HepG2 (cell line): Measurements from ENCODE around the gene TESK1. TPM values are rescaled to one million over a fixed set of nuclear protein-coding genes. Genes with fewer than 3 reads are reported as not detected.

Experiments used
- ATF7-NPFF ChIP-seq: sonication (generic); formaldehyde crosslinking; IDR thresholded peaks from 2 replicates; pipeline ENCODE4 v1.8.1; 2023; ENCODE audit warnings: mild to moderate bottlenecking, low read depth, missing genetic modification reagents, moderate library complexity
- BCL6 ChIP-seq: IDR thresholded peaks from 2 replicates; pipeline ENCODE4 v1.6.1; 2016; ENCODE audit warnings: missing genetic modification reagents, missing compliant biosample characterization
- HOXD1 ChIP-seq: sonication (generic); formaldehyde crosslinking; IDR thresholded peaks from 2 replicates; pipeline ENCODE4 v1.5.0; 2020; ENCODE audit warnings: missing genetic modification reagents
- KAT8 ChIP-seq: IDR thresholded peaks from 2 replicates; pipeline ENCODE4 v1.6.1; 2016; ENCODE audit warnings: missing genetic modification reagents, missing compliant biosample characterization
- MTA1 ChIP-seq: sonication (generic); formaldehyde crosslinking; IDR thresholded peaks from 2 replicates; pipeline ENCODE4 v1.4.0; 2020; ENCODE audit warnings: missing genetic modification reagents, mild to moderate bottlenecking, borderline replicate concordance
- NR2F6 ChIP-seq, 2 experiments: IDR thresholded peaks; 2 replicates each; pipeline ENCODE4 v1.6.1; 2016; ENCODE audit warnings: antibody characterized with exemption in 1 of 2, mild to moderate bottlenecking in 1 of 2
- PATZ1 ChIP-seq: sonication (generic); formaldehyde crosslinking; IDR thresholded peaks from 2 replicates; pipeline ENCODE4 v1.4.0; 2020; ENCODE audit warnings: missing genetic modification reagents
- PPARG ChIP-seq: conservative IDR thresholded peaks from 2 replicates; pipeline ENCODE4 v1.6.1; 2016; ENCODE audit warnings: missing biosample characterization, missing genetic modification reagents
- SUZ12 ChIP-seq: fragments of 150-350 bp; IDR thresholded peaks from 2 replicates; pipeline ENCODE4 v1.6.1; 2014; ENCODE audit warnings: low read depth, low read length
- ZFP36L2 ChIP-seq: sonication (generic); formaldehyde crosslinking; IDR thresholded peaks from 2 replicates; pipeline ENCODE4 v1.4.0; 2020; ENCODE audit warnings: missing genetic modification reagents
- ZMAT3 ChIP-seq: sonication (generic); formaldehyde crosslinking; conservative IDR thresholded peaks from 2 replicates; pipeline ENCODE4 v1.7.0; 2021; ENCODE audit warnings: missing genetic modification reagents
- ZNF468 ChIP-seq: sonication (generic); formaldehyde crosslinking; IDR thresholded peaks from 2 replicates; pipeline ENCODE4 v1.8.0; 2022; ENCODE audit warnings: mild to moderate bottlenecking, moderate library complexity, missing genetic modification reagents
- ZNF75D ChIP-seq: sonication (generic); formaldehyde crosslinking; IDR thresholded peaks from 2 replicates; pipeline ENCODE4 v1.8.1; 2023; ENCODE audit warnings: missing genetic modification reagents, mild to moderate bottlenecking, borderline replicate concordance
- ZSCAN9 ChIP-seq: IDR thresholded peaks from 2 replicates; pipeline ENCODE4 v1.6.1; 2016; ENCODE audit warnings: borderline replicate concordance
- polyA plus RNA-seq, 8 experiments: library from polyadenylated mRNA; depleted of rRNA in 3 of 8; stranded (reverse) in 7 of 8; unstranded in 1 of 8; fragments of >200 nt; fragmentation: Illumina TruSeq in 4 of 8; extraction: Trizol in 4 of 8; gene quantifications; 2 replicates each; pipeline versions ENCODE4 v1.2.1 to v1.2.3, GENCODE V29; 2011 to 2016; ENCODE audit warnings: low read depth in 4 of 8, missing spikeins in 1 of 8, mixed read lengths in 1 of 8; ENCODE audit not compliant: insufficient read depth in 1 of 8
- total RNA-seq, 5 experiments: library from RNA; depleted of rRNA; stranded (reverse); fragments of >200 nt; fragmentation: Illumina TruSeq; extraction: Trizol; gene quantifications; 2 replicates each; pipeline ENCODE4 v1.2.3, GENCODE V29; 2016; ENCODE audit warnings: low read depth in 1 of 5
- TF ChIP-seq, protein P1 (sequence below): sonication (generic); formaldehyde crosslinking; IDR thresholded peaks from 2 replicates; pipeline ENCODE4 v1.8.0; 2022; ENCODE audit warnings: missing genetic modification reagents, mild to moderate bottlenecking, borderline replicate concordance
- TF ChIP-seq, protein P2 (sequence below): sonication (generic); formaldehyde crosslinking; IDR thresholded peaks from 2 replicates; pipeline ENCODE4 v1.4.0; 2020; ENCODE audit warnings: missing genetic modification reagents
- TF ChIP-seq, protein P3 (sequence below): fragments of 450-650 bp; IDR thresholded peaks from 2 replicates; pipeline ENCODE4 v1.6.1; 2016
- TF ChIP-seq, protein P4 (sequence below): IDR thresholded peaks from 2 replicates; pipeline ENCODE4 v1.6.1; 2012; ENCODE audit warnings: inconsistent platforms

TESK1 gene
- total and polyA plus RNA-seq, 2 of the 13 experiments (the other 11 are each of a cell fraction or from before 2014, with no cell fraction given): 7.3 to 13.6 TPM

GRCh38 chr9:35604578-35605350 is at the start of gene TESK1 (continued):
- TF ChIP-seq PATZ1 (peak; percentile 67; the same call in 1 of the 2 replicates), PPARG (CRISPR knock-in tag) (no peak), ATF7-NPFF (0 out of 2 replicates have a peak, but pooled peaks have one; percentile 35), NR2F6 (IDR thresholded peaks at IDR 0.05) (no peak), NR2F6 (CRISPR knock-in tag; IDR thresholded peaks at IDR 0.05) (0 out of 2 replicates have a peak, but pooled peaks have one; percentile 28), BCL6 (CRISPR knock-in tag) (0 out of 2 replicates have a peak, but pooled peaks have one; percentile 8), KAT8 (CRISPR knock-in tag) (no peak), ZNF75D (no peak), ZFP36L2 (no peak), ZMAT3 (CRISPR knock-in tag) (no peak), ZSCAN9 (CRISPR knock-in tag) (no peak), ZNF468 (CRISPR knock-in tag) (no peak), HOXD1 (CRISPR knock-in tag) (peak; percentile 68; the same call in 1 of the 2 replicates), SUZ12 (no peak), MTA1 (CRISPR knock-in tag) (no peak)
- TF ChIP-seq, protein P1, sequence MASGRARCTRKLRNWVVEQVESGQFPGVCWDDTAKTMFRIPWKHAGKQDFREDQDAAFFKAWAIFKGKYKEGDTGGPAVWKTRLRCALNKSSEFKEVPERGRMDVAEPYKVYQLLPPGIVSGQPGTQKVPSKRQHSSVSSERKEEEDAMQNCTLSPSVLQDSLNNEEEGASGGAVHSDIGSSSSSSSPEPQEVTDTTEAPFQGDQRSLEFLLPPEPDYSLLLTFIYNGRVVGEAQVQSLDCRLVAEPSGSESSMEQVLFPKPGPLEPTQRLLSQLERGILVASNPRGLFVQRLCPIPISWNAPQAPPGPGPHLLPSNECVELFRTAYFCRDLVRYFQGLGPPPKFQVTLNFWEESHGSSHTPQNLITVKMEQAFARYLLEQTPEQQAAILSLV (CRISPR knock-in tag): peak; percentile 24; the same call in 1 of the 2 replicates
- TF ChIP-seq, protein P2, sequence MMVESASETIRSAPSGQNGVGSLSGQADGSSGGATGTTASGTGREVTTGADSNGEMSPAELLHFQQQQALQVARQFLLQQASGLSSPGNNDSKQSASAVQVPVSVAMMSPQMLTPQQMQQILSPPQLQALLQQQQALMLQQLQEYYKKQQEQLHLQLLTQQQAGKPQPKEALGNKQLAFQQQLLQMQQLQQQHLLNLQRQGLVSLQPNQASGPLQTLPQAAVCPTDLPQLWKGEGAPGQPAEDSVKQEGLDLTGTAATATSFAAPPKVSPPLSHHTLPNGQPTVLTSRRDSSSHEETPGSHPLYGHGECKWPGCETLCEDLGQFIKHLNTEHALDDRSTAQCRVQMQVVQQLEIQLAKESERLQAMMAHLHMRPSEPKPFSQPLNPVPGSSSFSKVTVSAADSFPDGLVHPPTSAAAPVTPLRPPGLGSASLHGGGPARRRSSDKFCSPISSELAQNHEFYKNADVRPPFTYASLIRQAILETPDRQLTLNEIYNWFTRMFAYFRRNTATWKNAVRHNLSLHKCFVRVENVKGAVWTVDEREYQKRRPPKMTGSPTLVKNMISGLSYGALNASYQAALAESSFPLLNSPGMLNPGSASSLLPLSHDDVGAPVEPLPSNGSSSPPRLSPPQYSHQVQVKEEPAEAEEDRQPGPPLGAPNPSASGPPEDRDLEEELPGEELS (CRISPR knock-in tag): 0 out of 2 replicates have a peak, but pooled peaks have one; percentile 30
- TF ChIP-seq, protein P3, sequence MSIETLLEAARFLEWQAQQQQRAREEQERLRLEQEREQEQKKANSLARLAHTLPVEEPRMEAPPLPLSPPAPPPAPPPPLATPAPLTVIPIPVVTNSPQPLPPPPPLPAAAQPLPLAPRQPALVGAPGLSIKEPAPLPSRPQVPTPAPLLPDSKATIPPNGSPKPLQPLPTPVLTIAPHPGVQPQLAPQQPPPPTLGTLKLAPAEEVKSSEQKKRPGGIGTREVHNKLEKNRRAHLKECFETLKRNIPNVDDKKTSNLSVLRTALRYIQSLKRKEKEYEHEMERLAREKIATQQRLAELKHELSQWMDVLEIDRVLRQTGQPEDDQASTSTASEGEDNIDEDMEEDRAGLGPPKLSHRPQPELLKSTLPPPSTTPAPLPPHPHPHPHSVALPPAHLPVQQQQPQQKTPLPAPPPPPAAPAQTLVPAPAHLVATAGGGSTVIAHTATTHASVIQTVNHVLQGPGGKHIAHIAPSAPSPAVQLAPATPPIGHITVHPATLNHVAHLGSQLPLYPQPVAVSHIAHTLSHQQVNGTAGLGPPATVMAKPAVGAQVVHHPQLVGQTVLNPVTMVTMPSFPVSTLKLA: no peak
- TF ChIP-seq, protein P4, sequence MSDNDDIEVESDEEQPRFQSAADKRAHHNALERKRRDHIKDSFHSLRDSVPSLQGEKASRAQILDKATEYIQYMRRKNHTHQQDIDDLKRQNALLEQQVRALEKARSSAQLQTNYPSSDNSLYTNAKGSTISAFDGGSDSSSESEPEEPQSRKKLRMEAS: peak; percentile 22; the same call in 1 of the 2 replicates
